Fibroblast of the conjunctiva (primary cell): Measurements from ENCODE around the gene KIF12.
"Not testable (repeated sequence)": the region's sequence is repeated elsewhere in the genome, so short reads cannot be mapped to it uniquely, and the experiment has no call there.

Experiments
- DNase-seq: peaks from one replicate; pipeline ENCODE4 v3.0.0-alpha.2; 2010; ENCODE audit warnings: low read depth

The KIF12 gene

GRCh38 chr9:114098936-114099668 lies at the start of gene KIF12:
Gene KIF12, minus strand, starts transcription at chr9:114099292. Its CDS starts 16 bp downstream, at chr9:114099276.
- DNase-seq, result no peak

- DNase-seq, result no peak
Observed at GRCh38 chr9:114146735-114147134, 47.6 kb upstream of the KIF12 start.

- DNase-seq, result no peak
Observed at GRCh38 chr9:114143234-114143633, 44.1 kb upstream of the KIF12 start.

- DNase-seq, result no peak
Observed at GRCh38 chr9:114141553-114142402, 42.7 kb upstream of the KIF12 start.

GRCh38 chr9:114140850-114141249 lies 41.8 kb upstream of the KIF12 start:
- DNase-seq, result no peak

- DNase-seq, result no peak
Observed at GRCh38 chr9:114140401-114140800, 41.3 kb upstream of the KIF12 start.

- no peak for DNase-seq
Observed at GRCh38 chr9:114139071-114139470, 40.0 kb upstream of the KIF12 start.

GRCh38 chr9:114138552-114138971 lies 39.5 kb upstream of the KIF12 start:
- DNase-seq, result no peak

GRCh38 chr9:114137831-114138230 lies 38.7 kb upstream of the KIF12 start:
- no peak for DNase-seq

GRCh38 chr9:114134827-114135396 lies 35.8 kb upstream of the KIF12 start:
- DNase-seq, result no peak

GRCh38 chr9:114132550-114132918 lies 33.4 kb upstream of the KIF12 start:
- no peak for DNase-seq

GRCh38 chr9:114131808-114132549 lies 32.9 kb upstream of the KIF12 start:
- DNase-seq, result no peak

GRCh38 chr9:114130624-114131277 lies 31.7 kb upstream of the KIF12 start:
- DNase-seq, result no peak

GRCh38 chr9:114130141-114130540 lies 31.0 kb upstream of the KIF12 start:
- no peak for DNase-seq

GRCh38 chr9:114128759-114129158 lies 29.7 kb upstream of the KIF12 start:
- not testable (repeated sequence) for DNase-seq

- DNase-seq, result no peak
Observed at GRCh38 chr9:114126247-114127060, 27.4 kb upstream of the KIF12 start.

GRCh38 chr9:114125476-114126013 lies 26.5 kb upstream of the KIF12 start:
- DNase-seq, result no peak

GRCh38 chr9:114124666-114125475 lies 25.8 kb upstream of the KIF12 start:
- no peak for DNase-seq

GRCh38 chr9:114124138-114124537 lies 25.0 kb upstream of the KIF12 start:
- no peak for DNase-seq
